ENCODE measurements around the gene ACOT2.
"Not testable (repeated sequence)": the region's sequence is repeated elsewhere in the genome, so short reads cannot be mapped to it uniquely, and the experiment has no call there.

The ACOT2 gene, protein sequence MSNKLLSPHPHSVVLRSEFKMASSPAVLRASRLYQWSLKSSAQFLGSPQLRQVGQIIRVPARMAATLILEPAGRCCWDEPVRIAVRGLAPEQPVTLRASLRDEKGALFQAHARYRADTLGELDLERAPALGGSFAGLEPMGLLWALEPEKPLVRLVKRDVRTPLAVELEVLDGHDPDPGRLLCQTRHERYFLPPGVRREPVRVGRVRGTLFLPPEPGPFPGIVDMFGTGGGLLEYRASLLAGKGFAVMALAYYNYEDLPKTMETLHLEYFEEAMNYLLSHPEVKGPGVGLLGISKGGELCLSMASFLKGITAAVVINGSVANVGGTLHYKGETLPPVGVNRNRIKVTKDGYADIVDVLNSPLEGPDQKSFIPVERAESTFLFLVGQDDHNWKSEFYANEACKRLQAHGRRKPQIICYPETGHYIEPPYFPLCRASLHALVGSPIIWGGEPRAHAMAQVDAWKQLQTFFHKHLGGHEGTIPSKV

DNA sequence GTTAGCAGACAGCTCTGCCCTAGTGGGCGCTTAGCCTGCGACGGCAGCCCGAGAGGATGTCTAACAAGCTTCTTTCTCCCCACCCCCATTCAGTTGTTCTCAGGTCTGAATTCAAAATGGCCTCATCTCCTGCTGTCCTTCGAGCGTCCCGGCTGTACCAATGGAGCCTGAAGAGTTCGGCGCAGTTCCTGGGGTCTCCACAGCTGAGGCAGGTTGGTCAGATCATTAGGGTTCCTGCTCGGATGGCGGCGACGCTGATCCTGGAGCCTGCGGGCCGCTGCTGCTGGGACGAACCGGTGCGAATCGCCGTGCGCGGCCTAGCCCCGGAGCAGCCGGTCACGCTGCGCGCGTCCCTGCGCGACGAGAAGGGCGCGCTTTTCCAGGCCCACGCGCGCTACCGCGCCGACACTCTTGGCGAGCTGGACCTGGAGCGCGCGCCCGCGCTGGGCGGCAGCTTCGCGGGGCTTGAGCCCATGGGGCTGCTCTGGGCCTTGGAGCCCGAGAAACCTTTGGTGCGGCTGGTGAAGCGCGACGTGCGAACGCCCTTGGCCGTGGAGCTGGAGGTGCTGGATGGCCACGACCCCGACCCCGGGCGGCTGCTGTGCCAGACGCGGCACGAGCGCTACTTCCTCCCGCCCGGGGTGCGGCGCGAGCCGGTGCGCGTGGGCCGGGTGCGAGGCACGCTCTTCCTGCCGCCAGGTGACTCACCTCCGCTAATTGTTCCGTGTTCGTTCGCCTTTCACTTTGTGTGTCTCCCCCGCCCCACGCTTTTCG, at the start of gene ACOT2:
Gene ACOT2, plus strand, starts transcription at position 29 of the 774 bp plus-strand sequence. Its CDS starts 28 bp downstream, at position 57.
- peak; percentile 89 for DNase-seq

DNA sequence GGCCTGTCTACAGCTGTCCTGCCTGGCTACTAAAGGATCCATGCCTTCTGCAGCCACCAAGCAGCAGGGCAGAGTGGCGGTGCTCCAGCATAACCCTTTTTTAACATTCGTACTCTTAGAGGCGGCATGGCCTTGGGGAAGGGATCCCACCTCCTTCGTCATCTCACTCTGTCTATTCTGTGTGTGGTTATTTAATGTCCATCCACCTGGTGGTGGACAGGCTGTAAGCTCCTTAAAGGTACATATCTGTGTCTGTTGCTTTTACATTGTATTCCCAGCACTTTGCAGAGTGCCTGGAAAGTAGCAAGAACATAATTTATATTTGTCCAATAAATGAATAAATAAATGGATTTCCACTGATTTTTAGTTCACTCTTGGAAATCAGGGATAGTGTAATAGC, 47.8 kb upstream of the ACOT2 start:
- DNase-seq, result no peak

DNA sequence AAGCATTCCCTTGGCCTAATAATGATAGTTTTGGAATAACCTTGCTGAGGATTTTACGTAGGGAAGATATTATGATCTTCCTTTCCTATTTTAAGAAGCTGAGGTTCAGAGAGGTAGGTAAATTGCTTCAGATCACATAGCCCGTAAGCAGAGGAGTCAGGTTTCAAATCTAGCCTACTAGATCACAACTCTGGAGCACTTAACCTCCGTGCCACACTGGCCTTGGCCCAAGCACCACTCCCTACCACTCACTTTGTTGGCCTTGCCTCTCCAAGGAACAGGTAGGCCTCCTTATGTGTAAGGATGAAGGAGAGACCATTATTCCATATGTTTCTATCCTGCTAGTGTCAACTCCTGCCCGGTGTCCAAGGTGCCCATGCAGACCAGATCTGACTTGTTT, 44.5 kb upstream of the ACOT2 start:
- DNase-seq, result no peak

DNA sequence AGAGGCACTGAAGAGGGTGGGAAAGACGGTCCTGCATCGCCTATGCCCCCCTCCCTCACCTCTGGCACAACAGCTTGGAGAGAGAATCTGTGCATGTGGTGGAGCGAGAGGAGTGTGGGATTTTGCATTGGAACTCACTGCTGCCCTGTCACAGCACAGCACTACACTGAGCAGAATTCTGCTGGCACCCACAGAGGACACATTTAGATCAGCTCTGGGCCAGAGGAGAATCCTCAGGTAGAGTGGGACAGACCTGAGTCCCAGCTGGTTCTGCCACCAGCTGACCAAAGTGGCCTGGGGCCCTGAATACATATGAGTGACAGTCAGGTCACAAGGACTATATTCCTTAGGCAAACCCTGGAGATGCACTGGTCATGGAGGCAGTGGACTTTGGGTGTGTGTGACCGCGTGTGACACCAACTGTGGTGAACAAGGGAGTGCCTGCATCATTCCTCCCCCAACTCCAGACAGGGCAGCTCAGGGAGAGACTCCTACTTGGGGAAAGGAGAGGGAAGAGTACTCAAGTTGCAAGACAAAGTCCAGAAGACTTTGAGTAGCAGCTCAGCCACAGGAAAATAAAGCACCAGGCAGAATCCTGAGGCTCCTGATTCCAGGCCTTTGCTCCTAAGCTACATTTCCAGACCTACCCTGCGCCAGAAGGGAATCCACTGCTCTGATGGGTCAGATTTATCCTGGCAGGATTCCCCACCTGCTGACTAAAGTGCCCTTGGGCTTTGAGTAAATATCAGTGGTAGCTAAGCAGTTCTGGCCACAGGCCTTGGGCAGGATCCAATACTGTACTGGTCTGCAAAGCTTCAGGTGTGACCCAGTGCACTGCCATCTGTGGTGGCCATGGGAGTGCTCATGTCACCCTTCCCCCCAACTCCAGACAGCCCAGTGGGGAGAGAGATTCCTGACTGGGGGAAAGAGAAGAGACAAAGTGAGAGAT, 42.7 kb upstream of the ACOT2 start:
- no peak for DNase-seq

DNA sequence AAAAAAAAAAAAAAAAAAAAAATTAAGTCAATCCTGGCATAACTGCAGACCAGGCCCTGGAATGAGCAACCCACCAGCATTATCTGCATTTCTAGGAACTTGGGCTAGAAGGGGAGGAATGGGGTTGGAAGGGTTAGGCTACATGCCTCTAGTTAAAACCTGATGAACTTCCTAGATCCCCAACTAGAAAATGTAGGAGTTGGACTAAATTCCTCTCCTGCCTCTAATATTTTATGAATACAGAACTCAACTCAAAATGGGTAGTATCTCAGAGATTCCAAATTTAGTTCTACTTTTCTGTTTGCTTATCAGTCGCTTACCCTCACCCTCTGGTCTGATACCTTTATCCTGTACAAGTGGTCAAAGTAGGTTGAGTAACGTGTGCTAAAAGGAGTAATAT, 39.7 kb upstream of the ACOT2 start:
- not testable (repeated sequence) for DNase-seq

DNA sequence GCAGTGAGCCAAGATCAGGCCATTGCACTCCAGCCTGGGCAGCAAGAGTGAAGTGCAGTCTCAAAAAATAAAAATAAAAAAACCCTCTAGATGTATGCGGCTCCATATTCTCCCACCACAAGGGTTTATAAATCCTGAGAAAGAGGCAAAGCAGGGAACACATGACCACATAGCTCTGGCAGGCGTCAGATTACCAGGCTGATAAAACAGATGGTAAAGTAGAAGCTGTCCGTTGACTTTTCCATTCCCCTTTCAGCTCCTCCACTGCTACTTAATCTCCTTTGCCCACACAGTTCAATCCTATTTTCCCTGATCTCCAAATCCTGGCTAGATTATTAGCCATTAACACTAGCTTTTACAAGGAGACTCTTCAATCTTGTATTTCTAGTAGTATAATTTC, 37.0 kb upstream of the ACOT2 start:
- DNase-seq, result not testable (repeated sequence)

DNA sequence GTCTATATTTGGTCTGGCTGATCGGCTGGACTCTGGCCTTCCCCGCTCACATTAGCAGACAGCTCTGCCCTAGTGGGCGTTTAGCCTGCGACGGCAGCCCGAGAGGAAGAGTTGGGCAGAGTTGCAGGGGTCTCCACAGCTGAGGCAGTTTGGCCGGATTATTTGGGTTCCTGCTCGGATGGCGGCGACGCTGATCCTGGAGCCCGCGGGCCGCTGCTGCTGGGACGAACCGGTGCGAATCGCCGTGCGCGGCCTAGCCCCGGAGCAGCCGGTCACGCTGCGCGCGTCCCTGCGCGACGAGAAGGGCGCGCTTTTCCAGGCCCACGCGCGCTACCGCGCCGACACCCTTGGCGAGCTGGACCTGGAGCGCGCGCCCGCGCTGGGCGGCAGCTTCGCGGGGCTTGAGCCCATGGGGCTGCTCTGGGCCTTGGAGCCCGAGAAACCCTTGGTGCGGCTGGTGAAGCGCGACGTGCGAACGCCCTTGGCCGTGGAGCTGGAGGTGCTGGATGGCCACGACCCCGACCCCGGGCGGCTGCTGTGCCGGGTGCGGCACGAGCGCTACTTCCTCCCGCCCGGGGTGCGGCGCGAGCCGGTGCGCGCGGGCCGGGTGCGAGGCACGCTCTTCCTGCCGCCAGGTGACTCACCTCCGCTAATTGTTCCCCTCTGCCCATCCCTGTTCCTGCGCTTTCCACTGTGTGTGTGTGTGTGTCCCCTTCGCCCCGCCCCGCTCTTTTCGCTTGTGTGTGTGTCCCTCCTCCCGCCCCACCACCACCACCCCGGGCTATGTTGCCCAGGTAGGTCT, 31.6 kb upstream of the ACOT2 start:
- peak; percentile 2 for DNase-seq

DNA sequence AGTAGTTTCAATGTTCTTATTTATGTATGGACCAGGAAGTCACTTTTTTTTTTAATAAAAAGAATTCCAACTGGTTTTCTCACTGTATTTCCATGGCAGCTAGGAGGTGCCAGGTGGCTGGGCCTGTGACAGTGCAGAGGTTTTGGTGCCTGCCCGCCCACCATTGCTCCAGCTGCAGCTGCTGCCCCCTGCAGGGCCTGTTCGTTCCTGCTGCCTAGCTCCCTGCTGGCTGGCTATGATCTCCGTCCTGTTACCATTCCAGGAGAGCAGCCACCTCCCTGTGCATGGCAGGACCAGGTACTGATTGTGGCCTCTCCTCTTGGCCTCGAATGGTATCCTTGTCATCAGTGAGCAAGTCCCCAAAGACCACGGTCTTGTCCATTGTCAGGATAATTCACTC, 30.0 kb upstream of the ACOT2 start:
- peak; percentile 59 for DNase-seq

DNA sequence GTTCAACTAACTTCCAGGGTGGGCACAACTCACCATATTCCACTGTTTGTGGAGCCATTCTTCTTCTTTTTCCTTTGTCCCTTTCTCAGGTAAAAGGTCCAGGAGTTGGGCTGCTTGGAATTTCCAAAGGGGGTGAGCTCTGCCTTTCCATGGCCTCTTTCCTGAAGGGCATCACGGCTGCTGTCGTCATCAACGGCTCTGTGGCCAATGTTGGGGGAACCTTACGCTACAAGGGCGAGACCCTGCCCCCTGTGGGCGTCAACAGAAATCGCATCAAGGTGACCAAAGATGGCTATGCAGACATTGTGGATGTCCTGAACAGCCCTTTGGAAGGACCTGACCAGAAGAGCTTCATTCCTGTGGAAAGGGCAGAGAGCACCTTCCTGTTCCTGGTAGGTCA, 26.1 kb upstream of the ACOT2 start:
- DNase-seq, result not testable (repeated sequence)

DNA sequence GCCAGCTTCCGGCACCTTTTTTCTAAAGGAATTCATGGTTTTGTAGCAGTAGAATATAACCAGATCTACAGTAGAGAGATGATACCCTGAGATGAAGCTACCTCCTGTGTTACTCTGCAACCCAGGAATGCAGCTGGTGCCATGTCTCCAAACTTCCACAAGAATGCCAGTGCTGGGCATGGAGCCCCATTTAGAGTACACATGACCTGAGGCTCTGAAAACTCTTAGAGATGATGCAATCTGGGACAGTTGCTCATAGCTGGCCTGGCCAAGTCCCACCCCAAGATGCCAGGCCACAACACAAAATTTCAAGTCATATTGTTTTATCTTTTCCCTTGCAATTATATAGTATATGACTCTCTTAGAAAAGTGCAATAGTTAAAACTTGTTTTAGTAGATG, 23.7 kb upstream of the ACOT2 start:
- DNase-seq, result not testable (repeated sequence)

DNA sequence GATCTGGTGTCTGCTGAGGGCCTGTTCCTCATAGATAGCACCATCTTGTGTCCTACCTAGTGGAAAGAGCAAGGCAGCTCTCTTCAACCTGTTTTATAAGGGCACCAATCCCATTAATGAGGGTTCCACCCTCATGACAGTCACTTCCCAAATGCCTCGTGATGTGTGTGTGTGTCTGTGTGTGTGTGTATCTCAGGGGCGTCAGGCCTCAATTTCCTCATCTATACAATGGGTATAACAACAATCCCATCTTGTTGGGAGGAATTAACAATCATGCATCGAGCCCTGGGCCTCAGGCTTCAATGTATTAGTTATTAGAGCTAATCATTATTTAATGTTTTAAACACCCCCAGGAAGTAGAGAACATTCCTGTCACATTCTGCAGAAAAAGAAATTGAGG, 19.9 kb upstream of the ACOT2 start:
- not testable (repeated sequence) for DNase-seq

DNA sequence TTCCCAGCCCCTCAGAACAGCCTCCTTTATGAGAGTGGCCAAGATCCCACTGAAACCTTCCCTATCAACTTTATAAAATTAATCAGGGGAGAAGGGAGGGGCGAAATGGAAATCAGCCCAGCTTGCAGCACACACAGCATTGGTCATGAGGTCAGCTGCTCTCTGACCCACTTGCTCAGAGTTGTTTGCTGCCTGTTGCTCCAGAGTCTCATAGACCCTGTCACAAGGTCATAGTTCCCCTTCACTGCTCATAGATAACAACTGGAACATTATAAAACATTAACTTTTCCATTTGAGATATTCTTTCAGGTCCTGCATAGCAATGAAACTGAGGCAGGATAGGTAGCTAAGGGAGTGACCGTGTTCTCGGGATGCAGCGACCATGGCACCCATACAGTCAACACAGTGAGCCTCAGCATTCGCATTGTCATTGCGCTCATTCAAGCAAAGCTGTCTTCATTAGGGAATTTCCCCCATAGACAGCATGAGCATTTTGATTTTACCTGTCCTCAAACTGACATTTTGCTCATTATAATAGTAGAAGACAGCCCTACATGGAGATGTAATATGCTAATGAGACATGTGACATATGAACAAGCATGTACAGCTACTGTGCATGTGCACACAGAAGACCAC, 19.0 kb upstream of the ACOT2 start:
- DNase-seq, result not testable (repeated sequence)

DNA sequence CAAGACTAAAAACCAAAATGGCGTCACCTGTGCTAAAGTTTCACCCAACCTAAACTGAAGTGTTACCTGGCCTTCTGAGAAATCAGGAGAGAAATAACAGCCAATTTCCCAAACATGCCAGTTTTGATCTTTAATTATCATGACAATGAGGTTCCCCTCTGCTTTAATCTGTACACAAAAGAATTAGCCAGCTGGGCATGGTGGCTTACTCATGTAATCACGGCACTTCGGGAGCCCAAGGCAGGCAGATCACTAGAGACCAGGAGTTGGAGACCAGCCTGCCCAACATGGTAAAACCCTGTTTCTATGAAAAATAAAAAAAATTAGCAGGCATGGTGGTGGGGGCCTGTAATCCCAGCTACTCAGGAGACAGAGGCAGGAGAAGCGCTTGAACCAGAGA, 15.2 kb upstream of the ACOT2 start:
- no peak for DNase-seq

DNA sequence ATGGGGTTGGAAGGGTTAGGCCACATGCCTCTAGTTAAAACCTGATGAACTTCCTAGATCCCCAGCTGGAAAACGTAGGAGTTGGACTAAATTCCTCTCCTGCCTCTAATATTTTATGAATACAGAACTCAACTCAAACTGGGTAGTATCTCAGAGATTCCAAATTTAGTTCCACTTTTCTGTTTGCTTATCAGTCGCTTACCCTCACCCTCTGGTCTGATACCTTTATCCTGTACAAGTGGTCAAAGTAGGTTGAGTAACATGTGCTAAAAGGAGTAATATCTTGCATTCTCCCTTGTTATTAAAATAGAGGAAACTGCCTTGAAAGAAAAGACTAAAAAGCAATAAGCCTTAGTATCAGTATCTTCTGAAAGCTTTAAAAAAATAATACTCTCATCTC, 11.8 kb upstream of the ACOT2 start:
- not testable (repeated sequence) for DNase-seq

DNA sequence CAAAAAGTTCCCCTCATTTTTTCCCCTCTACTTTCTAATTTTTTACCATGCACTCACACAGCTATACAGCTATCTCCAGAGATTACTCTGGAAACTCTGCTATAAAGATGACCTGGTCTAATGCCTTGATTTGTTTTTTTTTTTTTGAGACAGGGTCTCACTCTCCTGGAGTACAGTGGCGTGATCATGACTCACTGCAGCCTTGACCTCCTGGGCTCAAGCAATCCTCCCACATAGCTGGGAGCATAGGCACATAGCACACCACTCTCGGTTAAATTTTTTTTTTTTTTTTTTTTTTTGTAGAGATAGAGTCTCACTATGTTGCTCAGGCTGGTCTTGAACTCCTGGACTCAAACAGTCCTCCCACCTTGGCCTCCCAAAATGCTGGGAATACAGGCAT, 10.8 kb upstream of the ACOT2 start:
- not testable (repeated sequence) for DNase-seq

DNA sequence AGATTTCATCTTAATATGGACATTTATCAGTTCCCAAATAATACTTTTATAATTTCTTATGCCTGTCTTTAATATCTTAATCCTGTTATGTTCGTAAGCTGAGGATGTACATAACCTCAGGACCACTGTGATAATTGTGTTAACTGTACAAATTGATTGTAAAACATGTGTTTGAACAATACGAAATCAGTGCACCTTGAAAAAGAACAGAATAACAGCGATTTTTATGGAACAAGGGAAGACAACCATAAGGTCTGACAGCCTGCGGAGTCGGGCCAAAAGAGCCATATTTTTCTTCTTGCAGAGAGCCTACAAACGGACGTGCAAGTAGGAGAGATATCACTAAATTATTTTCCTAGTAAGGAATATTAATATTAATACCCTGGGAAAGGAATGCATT, 6.8 kb upstream of the ACOT2 start:
- not testable (repeated sequence) for DNase-seq

DNA sequence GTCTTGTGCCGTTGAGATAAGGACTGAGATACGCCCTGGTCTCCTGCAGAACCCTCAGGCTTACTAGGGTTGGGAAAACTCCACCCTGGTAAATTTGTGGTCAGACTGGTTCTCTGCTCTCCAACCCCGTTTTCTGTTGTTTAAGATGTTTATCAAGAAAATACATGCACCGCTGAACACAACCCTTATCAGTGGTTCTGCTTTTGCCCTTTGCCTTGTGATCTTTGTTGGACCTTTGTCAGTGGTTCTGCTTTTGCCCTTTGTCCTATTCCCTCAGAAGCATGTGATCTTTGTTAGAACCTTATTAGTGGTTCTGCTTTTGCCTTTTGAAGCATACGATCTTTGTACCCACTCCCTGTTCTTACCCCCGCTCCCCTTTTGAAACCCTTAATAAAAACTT, 6.3 kb upstream of the ACOT2 start:
- DNase-seq, result not testable (repeated sequence)

DNA sequence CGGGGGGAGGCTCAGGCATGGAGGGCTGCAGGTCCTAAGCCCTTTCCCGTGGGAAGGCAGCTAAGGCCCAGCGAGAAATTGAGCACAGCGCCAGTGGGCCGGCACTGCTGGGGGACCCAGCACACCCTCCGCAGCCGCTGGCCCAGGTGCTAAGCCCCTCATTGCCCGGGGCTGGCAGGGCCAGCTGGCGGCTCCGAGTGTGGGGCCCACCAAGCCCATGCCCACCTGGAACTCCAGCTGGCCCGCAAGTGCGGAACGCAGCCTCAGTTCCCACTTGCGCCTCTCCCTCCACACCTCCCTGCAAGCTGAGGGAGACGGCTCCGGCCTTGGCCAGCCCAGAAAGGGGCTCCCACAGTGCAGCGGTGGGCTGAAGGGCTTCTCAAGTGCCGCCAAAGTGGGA, 2.6 kb upstream of the ACOT2 start:
- DNase-seq, result not testable (repeated sequence)

DNA sequence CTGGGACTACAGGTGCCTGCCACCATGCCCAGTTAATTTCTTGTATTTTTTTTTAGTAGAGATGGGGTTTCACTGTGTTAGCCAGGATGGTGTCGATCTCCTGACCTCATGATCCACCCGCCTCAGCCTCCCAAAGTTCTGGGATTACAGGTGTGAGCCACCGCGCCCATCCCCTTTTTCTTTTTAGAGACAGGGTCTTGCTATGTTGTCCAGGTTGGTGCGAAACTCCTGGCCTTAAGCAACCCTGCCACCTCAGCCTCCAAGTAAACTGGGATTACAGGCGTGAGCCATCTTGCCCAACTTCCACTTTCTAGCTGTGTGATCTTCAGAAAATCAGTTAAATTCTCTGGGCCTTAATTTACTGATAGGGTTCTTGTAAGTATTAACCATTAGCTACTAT, 2.1 kb upstream of the ACOT2 start:
- DNase-seq, result not testable (repeated sequence)

DNA sequence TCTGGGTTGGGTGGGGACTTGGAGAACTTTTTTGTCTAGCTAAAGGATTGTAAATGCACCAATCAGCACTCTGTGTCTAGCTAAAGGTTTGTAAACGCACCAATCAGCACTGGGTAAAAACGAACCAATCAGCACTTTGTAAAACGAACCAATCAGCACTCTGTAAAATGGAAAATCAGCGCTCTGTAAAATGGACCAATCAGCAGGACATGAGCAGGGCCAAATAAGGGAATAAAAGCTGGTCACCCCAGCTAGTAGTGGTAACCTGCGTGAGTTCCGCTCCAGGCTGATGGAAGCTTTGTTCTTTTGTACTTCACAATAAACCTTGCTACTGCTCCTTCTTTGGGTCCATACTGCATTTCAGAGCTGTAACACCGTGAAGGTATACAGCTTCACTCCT, 1.7 kb upstream of the ACOT2 start:
- no peak for DNase-seq
